H1 (cell line): ENCODE measurements around the gene PPP2R3B. TPM values are rescaled to one million over a fixed set of nuclear protein-coding genes. Genes with fewer than 3 reads are reported as not detected.

Experiments used
- CTCF ChIA-PET: fragments of 300-600 bp; sonication (Branson Sonifier 250); formaldehyde crosslinking; loops from one replicate; lab custom pipeline; 2021; ENCODE audit not compliant: partially characterized antibody; lab: Charles Lee
- POLR2A ChIA-PET: fragments of 300-600 bp; sonication (Branson Sonifier 250); formaldehyde crosslinking; loops from one replicate; lab custom pipeline; 2021; ENCODE audit warnings: inconsistent platforms; ENCODE audit not compliant: partially characterized antibody; lab: Charles Lee
- DNase-seq, 2 experiments: peaks; one replicate each; pipeline versions ENCODE4 v3.0.0 to v3.0.0-alpha.2; 2010 to 2022; ENCODE audit warnings: low spot score in 2 of 2, low read depth in 1 of 2, mixed read lengths in 1 of 2
- FAIRE-seq: peaks from 2 replicates; lab custom pipeline; 2011; peaks lifted over from hg19 to GRCh38; lab: Jason Lieb, UNC
- H2AFZ ChIP-seq: 2 replicates; pipeline ENCODE4 v1.8.1; 2012; ENCODE audit warnings: low read length, inconsistent platforms
- H2AK5ac ChIP-seq: 2 replicates; pipeline ENCODE4 v1.6.1; 2013; ENCODE audit warnings: low read depth, low read length
- H2BK120ac ChIP-seq: replicated peaks from 2 replicates; pipeline ENCODE3; 2013; ENCODE audit warnings: low read depth, low read length, inconsistent platforms
- H2BK12ac ChIP-seq: 2 replicates; pipeline ENCODE4 v1.6.1; 2013; ENCODE audit warnings: low read depth, low read length
- H2BK15ac ChIP-seq: 2 replicates; pipeline ENCODE4 v1.6.1; 2013; ENCODE audit warnings: low read length
- H2BK20ac ChIP-seq: 2 replicates; pipeline ENCODE4 v1.6.1; 2013; ENCODE audit warnings: low read length
- H2BK5ac ChIP-seq: 2 replicates; pipeline ENCODE4 v1.6.1; 2013; ENCODE audit warnings: low read depth, low read length
- H3K14ac ChIP-seq: 2 replicates; pipeline ENCODE4 v1.6.1; 2013; ENCODE audit warnings: inconsistent platforms; ENCODE audit not compliant: insufficient read length
- H3K18ac ChIP-seq: 2 replicates; pipeline ENCODE4 v1.6.1; 2013; ENCODE audit warnings: low read length; ENCODE audit errors: extremely low read depth
- H3K23ac ChIP-seq: 2 replicates; pipeline ENCODE4 v1.6.1; 2013; ENCODE audit warnings: inconsistent platforms; ENCODE audit not compliant: insufficient read length
- H3K23me2 ChIP-seq: 2 replicates; pipeline ENCODE4 v1.6.1; 2013; ENCODE audit warnings: low read depth, low read length
- H3K27ac ChIP-seq: 2 replicates; pipeline ENCODE4 v1.6.1; 2011; ENCODE audit warnings: low read depth, low read length, inconsistent platforms
- H3K27me3 ChIP-seq, 4 experiments: replicated peaks in 1 of 4; 1 replicate in 1 of 4; 2 replicates in 3 of 4; pipeline versions ENCODE4 v1.6.1 to v1.8.1; 2011 to 2013; ENCODE audit warnings: low read length in 3 of 4, mild to moderate bottlenecking in 3 of 4, inconsistent platforms in 2 of 4, mixed read lengths in 2 of 4, moderate library complexity in 1 of 4; ENCODE audit not compliant: control insufficient read depth in 3 of 4, insufficient read depth in 3 of 4; ENCODE audit errors: extremely low read depth in 1 of 4
- H3K36me3 ChIP-seq, 4 experiments: 2 replicates each; pipeline versions ENCODE4 v1.6.1 to v1.8.1; 2011 to 2013; ENCODE audit warnings: mild to moderate bottlenecking in 4 of 4, low read length in 3 of 4, moderate library complexity in 2 of 4, control low read depth in 1 of 4, inconsistent platforms in 1 of 4; ENCODE audit not compliant: insufficient read depth in 4 of 4, control insufficient read depth in 2 of 4
- H3K4ac ChIP-seq: replicated peaks from 2 replicates; pipeline ENCODE3; 2013; ENCODE audit warnings: low read length, low read depth, mixed read lengths, inconsistent platforms; ENCODE audit not compliant: insufficient read length
- H3K4me1 ChIP-seq, 4 experiments: replicated peaks in 1 of 4; 1 replicate in 1 of 4; 2 replicates in 3 of 4; pipeline versions ENCODE4 v1.6.1 to v1.8.1; 2011 to 2013; ENCODE audit warnings: low read length in 3 of 4, inconsistent platforms in 2 of 4, mixed read lengths in 1 of 4; ENCODE audit not compliant: insufficient read depth in 4 of 4, control insufficient read depth in 3 of 4
- H3K4me2 ChIP-seq, 2 experiments: 2 replicates each; pipeline versions ENCODE4 v1.6.1 to v1.8.1; 2011 to 2013; ENCODE audit warnings: low read depth in 2 of 2, low read length in 2 of 2, control low read depth in 1 of 2, inconsistent platforms in 1 of 2, mild to moderate bottlenecking in 1 of 2; ENCODE audit not compliant: insufficient read depth in 1 of 2
- H3K4me3 ChIP-seq, 4 experiments: fragments of 200-600, 300-600 bp in 1 of 4; sonication (generic), shearing (Covaris generic), sonication (Bioruptor Twin) in 1 of 4; 2 replicates each; pipeline versions ENCODE4 v1.5.1 to v1.8.1; 2011 to 2016; ENCODE audit warnings: low read length in 4 of 4, low read depth in 3 of 4, control low read depth in 2 of 4, inconsistent platforms in 2 of 4, mild to moderate bottlenecking in 2 of 4, mixed read lengths in 1 of 4, moderate library complexity in 1 of 4; ENCODE audit not compliant: insufficient read depth in 2 of 4; ENCODE audit errors: extremely low read depth in 1 of 4
- H3K56ac ChIP-seq: replicated peaks from 2 replicates; pipeline ENCODE3; 2013; ENCODE audit warnings: low read depth, mild to moderate bottlenecking, mixed read lengths, low read length, inconsistent platforms; ENCODE audit not compliant: insufficient read length
- H3K79me1 ChIP-seq: 2 replicates; pipeline ENCODE4 v1.6.1; 2013; ENCODE audit warnings: low read depth, low read length, control low read depth
- H3K79me2 ChIP-seq, 2 experiments: 2 replicates each; pipeline versions ENCODE4 v1.6.1 to v1.8.1; 2012 to 2013; ENCODE audit warnings: low read length in 2 of 2, mild to moderate bottlenecking in 2 of 2, inconsistent platforms in 1 of 2; ENCODE audit not compliant: insufficient read depth in 2 of 2, control insufficient read depth in 1 of 2
- H3K9ac ChIP-seq, 4 experiments: replicated peaks in 1 of 4; 1 replicate in 1 of 4; 2 replicates in 3 of 4; pipeline versions ENCODE4 v1.6.1 to v1.8.1; 2011 to 2013; ENCODE audit warnings: low read depth in 3 of 4, low read length in 3 of 4, control low read depth in 2 of 4, mild to moderate bottlenecking in 2 of 4, moderate library complexity in 2 of 4, inconsistent platforms in 1 of 4; ENCODE audit errors: extremely low read depth in 1 of 4
- H3K9me3 ChIP-seq, 2 experiments: 2 replicates each; pipeline versions ENCODE4 v1.6.1 to v1.8.1; 2012 to 2013; ENCODE audit warnings: mild to moderate bottlenecking in 2 of 2, moderate library complexity in 2 of 2, control low read depth in 1 of 2, inconsistent platforms in 1 of 2, low read depth in 1 of 2, low read length in 1 of 2, mixed read lengths in 1 of 2; ENCODE audit not compliant: insufficient read depth in 2 of 2
- H4K20me1 ChIP-seq, 2 experiments: replicated peaks in 1 of 2; 2 replicates each; pipeline versions ENCODE3 to v1.8.1; 2011 to 2013; ENCODE audit warnings: inconsistent platforms in 2 of 2, low read length in 2 of 2, mild to moderate bottlenecking in 1 of 2; ENCODE audit not compliant: insufficient read depth in 2 of 2, control insufficient read depth in 1 of 2
- H4K5ac ChIP-seq: 2 replicates; pipeline ENCODE4 v1.6.1; 2013; ENCODE audit warnings: low read length, low read depth, mixed read lengths, inconsistent platforms; ENCODE audit not compliant: insufficient read length
- H4K8ac ChIP-seq: 2 replicates; pipeline ENCODE4 v1.8.0; 2013; ENCODE audit warnings: mild to moderate bottlenecking, moderate library complexity, low read length, inconsistent platforms; ENCODE audit not compliant: insufficient read depth; ENCODE audit errors: extremely low read depth
- H4K91ac ChIP-seq: replicated peaks from 2 replicates; pipeline ENCODE3; 2013; ENCODE audit warnings: low read length, mixed read lengths, inconsistent platforms; ENCODE audit not compliant: insufficient read length
- BRCA1 ChIP-seq: IDR thresholded peaks from 2 replicates; pipeline ENCODE4 v1.6.1; 2012; ENCODE audit warnings: low read depth, low read length, improper control_type of control experiment
- EGR1 ChIP-seq: IDR thresholded peaks from 2 replicates; pipeline ENCODE4 v1.6.1; 2011; ENCODE audit warnings: low read depth, low read length, borderline replicate concordance
- EZH2 ChIP-seq: fragments of 200-600 bp; sonication (generic); IDR thresholded peaks from 2 replicates; pipeline ENCODE4 v1.7.1; 2012; ENCODE audit warnings: low read depth, mild to moderate bottlenecking, moderate library complexity, low read length, inconsistent platforms; ENCODE audit not compliant: severe bottlenecking
- MAFK ChIP-seq: IDR thresholded peaks from 2 replicates; pipeline ENCODE4 v1.6.1; 2012; ENCODE audit warnings: low read depth, mild to moderate bottlenecking, improper control_type of control experiment, low read length
- SIN3A ChIP-seq, 2 experiments: IDR thresholded peaks in 1 of 2; conservative IDR thresholded peaks in 1 of 2; 2 replicates each; pipeline ENCODE4 v1.6.1; 2011 to 2012; ENCODE audit warnings: low read length in 2 of 2, improper control_type of control experiment in 1 of 2, low read depth in 1 of 2, mild to moderate bottlenecking in 1 of 2
- SP1 ChIP-seq: IDR thresholded peaks from 2 replicates; pipeline ENCODE4 v1.6.1; 2011; ENCODE audit warnings: low read depth, low read length
- SP4 ChIP-seq: IDR thresholded peaks from 2 replicates; pipeline ENCODE4 v1.6.1; 2012; ENCODE audit warnings: low read length, inconsistent platforms
- WGBS, 2 experiments: shearing (Covaris generic) in 1 of 2; methylation state at CpG; one replicate each; pipeline versions ENCODE4 v1.1.6 to v1.1.7; 2013 to 2015; ENCODE audit warnings: low lambda C conversion rate in 2 of 2, mixed read lengths in 2 of 2, inconsistent platforms in 1 of 2, low coverage in 1 of 2, missing lambda C conversion rate in 1 of 2; ENCODE audit not compliant: insufficient replicate concordance in 2 of 2, insufficient coverage in 1 of 2, insufficient read length in 1 of 2; ENCODE audit errors: extremely low coverage in 1 of 2, missing lambda C conversion rate in 1 of 2; 5-methylcytosine and 5-hydroxymethylcytosine counted together
- polyA plus RNA-seq, 7 experiments: library from polyadenylated mRNA; depleted of rRNA in 3 of 7; stranded (reverse) in 5 of 7; unstranded in 2 of 7; fragments of >200 nt in 5 of 7; fragments of 200-250 nt in 2 of 7; gene quantifications; 1 replicate in 5 of 7; 2 replicates in 1 of 7; 4 replicates in 1 of 7; pipeline versions ENCODE4 v1.2.1 to v1.2.3, GENCODE V29; 2011 to 2013; ENCODE audit warnings: missing spikeins in 2 of 7, mixed read lengths in 2 of 7
- total RNA-seq: library from RNA; stranded (reverse); fragmentation: NEBNext Ultra II Directional; extraction: Animal tissue kit (Norgen Biotek cat#: 25700); gene quantifications from 2 replicates; pipeline ENCODE4 v1.2.1, GENCODE V29; 2021

The PPP2R3B gene
- total and polyA plus RNA-seq, 2 of the 8 experiments (the other 6 are each of a cell fraction or from before 2014, with no cell fraction given) = 47.6 to 86.7 TPM

- Histone ChIP-seq H4K8ac (no peak overlapping the region), H3K79me2 (no peaks in the 10 kb centered on the region), H3K4me1 (0 out of 7 replicates have a peak, but pooled peaks cover 0 to 2% (median 0%) of the 10 kb centered on the region in 4 experiments), H3K4me2 (no peak overlapping the region), H3K36me3 (no peaks in the 10 kb centered on the region), H2BK15ac (no peak overlapping the region), H4K91ac (no peak overlapping the region), H4K5ac (no peak overlapping the region), H2BK20ac (no peak overlapping the region), H3K23me2 (no peaks in the 10 kb centered on the region; the same call in 1 of the 2 replicates), H2AFZ (no peak overlapping the region), H3K27ac (no peak overlapping the region), H3K23ac (no peak overlapping the region), H2BK120ac (no peak overlapping the region), H3K9me3 (no peaks in the 10 kb centered on the region), H3K4me3 (no peak overlapping the region), H3K4ac (no peak overlapping the region), H2BK12ac (no peak overlapping the region), H4K20me1 (no peaks in the 10 kb centered on the region), H3K18ac (no peak overlapping the region), H3K56ac (no peak overlapping the region), H3K27me3 (peaks cover 0 to 14% (median 10%) of the 10 kb centered on the region in 4 experiments; a peak in 5 of 7 replicates), H3K79me1 (no peaks in the 10 kb centered on the region), H3K14ac (no peak overlapping the region), H3K9ac (no peak overlapping the region), H2BK5ac (no peak overlapping the region), H2AK5ac (no peak overlapping the region)
- FAIRE-seq = no peak
- no peak for DNase-seq
- TF ChIP-seq EGR1 (no peak), BRCA1 (no peak), MAFK (no peak), SP4 (no peak), SP1 (no peak), EZH2 (no peak), SIN3A (conservative IDR thresholded peaks at IDR 0.05 in 1 of 2, IDR thresholded peaks at IDR 0.05 in 1 of 2; ENCODE audit: low read depth in 1 of 2, low read length in 2 of 2) (no peak)
- ChIA-PET POLR2A (no interaction called here), CTCF (no interaction called here)
- WGBS, 2 experiments = 91% methylated on average over 2 of the region's 2 CpGs; no CpG with 5 or more reads in 1 of the 2 experiments
Observed at GRCh38 chrX:431492-432111, 44.9 kb upstream of the PPP2R3B start.
